T-helper 2 cell treated with Interferon-gamma antibody and Interleukin-4, amounts not matched to agents 5 μg/mL and 100 μg/mL, for 36 hours (primary cell): Measurements from ENCODE around the gene FBXW10.
"Not testable (repeated sequence)": the region's sequence is repeated elsewhere in the genome, so short reads cannot be mapped to it uniquely, and the experiment has no call there.

Experiments
- DNase-seq: peaks from one replicate; pipeline ENCODE4 v3.0.0; 2021; ENCODE audit warnings: low spot score
- H3K27ac Mint-ChIP-seq: one replicate; pipeline ENCODE4 v1.8.0; 2021; ENCODE audit warnings: mild to moderate bottlenecking, mixed read lengths
- H3K27me3 Mint-ChIP-seq: one replicate; pipeline ENCODE4 v1.8.0; 2021; ENCODE audit warnings: low read depth, mixed read lengths
- H3K36me3 Mint-ChIP-seq: one replicate; pipeline ENCODE4 v1.8.0; 2021; ENCODE audit warnings: low read depth, mixed read lengths
- H3K4me1 Mint-ChIP-seq: one replicate; pipeline ENCODE4 v1.8.0; 2021; ENCODE audit warnings: low read depth, mixed read lengths
- H3K4me3 Mint-ChIP-seq: one replicate; pipeline ENCODE4 v1.8.0; 2022; ENCODE audit warnings: mild to moderate bottlenecking, moderate library complexity, mixed read lengths
- H3K9me3 Mint-ChIP-seq: one replicate; pipeline ENCODE4 v1.8.0; 2021; ENCODE audit warnings: mixed read lengths

Gene FBXW10

DNA sequence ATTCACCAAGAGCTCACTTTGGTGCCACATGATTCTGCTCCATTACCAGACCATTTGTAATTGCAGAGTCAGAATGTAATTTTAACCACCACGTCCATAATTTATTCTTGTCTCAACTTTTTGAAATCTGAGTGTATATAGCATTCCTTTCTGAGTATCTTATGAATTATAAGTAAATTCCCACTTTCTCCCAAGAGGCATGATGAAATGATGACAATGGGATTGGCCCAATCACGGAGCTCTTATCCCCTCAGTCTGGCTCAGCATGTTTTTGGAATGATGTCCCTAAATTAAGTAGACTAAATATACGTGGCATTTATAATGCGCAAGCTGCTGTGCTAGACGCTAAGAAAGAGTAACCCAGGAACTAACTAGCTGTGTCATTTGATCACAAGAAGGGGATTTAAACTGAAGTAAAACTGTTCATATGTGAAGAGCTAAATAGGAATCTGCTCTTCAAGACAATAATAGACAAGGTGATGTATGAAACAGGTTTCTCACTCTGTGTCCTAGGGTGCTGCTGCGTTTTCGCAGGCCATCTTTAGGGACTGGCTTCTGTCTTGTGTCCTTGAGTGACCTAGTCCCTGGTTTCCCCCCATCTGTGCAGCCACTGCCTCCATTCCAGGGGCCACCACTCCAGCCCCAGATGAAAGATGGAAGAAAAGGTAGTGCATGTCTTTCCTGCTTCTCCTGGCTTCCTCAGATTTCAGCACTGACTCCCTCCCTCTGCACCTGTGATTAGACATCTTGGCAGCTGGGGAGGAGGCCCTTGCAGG, 4.0 kb upstream of the FBXW10 start:
- not testable (repeated sequence) for DNase-seq, H3K27me3 Mint-ChIP-seq, H3K36me3 Mint-ChIP-seq, H3K9me3 Mint-ChIP-seq, H3K4me3 Mint-ChIP-seq, H3K4me1 Mint-ChIP-seq, H3K27ac Mint-ChIP-seq

DNA sequence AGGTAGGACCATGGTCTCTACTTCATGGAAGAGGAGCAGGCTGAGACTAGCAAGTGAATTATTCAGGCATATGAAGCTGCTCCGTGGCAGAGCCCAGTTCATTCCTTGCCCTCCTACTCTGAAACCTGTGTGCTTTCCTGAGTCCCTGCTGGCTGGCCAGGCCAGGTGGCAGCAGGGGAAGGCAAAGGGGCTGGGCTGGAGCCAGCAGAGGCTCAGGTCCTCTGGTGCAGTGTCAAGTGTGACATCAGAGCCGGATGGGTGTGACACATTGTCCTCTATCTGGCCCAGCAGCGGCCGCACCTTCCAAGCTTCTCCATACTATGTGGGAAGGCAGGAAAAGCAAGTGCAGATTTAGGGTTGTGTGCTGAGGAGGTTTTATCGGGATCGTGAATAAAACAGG, 2.6 kb upstream of the FBXW10 start:
- not testable (repeated sequence) for H3K27me3 Mint-ChIP-seq, H3K9me3 Mint-ChIP-seq, H3K36me3 Mint-ChIP-seq, H3K4me3 Mint-ChIP-seq, H3K4me1 Mint-ChIP-seq, H3K27ac Mint-ChIP-seq, DNase-seq

DNA sequence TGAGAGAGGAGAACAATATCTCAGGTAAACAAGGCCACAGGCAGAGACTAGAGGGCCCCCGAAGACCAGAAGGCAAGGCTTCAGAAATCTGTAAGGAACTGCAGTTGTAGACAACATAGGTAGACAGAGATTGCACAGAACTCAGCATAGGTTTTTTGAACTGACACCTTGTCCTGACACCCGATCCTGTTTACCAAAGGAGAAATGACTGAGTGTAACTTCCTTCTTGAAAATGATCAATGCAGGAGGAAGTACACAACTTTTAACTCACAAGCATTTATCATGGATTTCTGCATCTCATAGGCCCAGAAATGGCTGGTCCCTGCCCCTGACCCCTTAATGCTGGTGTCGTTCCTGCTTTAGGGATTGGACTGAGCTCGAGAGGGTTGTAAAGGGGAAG, 872 bp downstream of the FBXW10 start:
- not testable (repeated sequence) for H3K4me1 Mint-ChIP-seq, H3K9me3 Mint-ChIP-seq, H3K36me3 Mint-ChIP-seq, H3K4me3 Mint-ChIP-seq, DNase-seq, H3K27me3 Mint-ChIP-seq, H3K27ac Mint-ChIP-seq

DNA sequence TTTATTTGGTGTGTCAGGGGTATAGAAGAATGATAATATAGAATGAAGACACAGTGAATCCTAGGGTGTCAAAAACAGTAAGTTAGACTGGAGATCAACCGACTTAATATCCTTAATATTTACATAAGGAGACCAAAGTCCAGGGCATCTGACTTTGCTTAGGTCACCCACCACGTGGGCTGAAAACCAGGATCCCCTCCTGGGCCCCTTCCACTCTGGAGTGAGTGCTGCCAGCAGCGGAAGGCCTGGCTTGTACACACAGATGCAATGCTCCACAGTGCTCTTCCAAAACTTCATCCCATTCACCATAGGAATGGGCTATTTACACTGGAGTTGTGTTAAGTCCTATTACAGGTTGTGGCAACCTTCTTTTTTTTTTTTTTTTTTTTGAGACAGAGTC, 2.7 kb downstream of the FBXW10 start:
- H3K36me3 Mint-ChIP-seq, H3K4me1 Mint-ChIP-seq, DNase-seq, H3K27ac Mint-ChIP-seq, H3K27me3 Mint-ChIP-seq, H3K9me3 Mint-ChIP-seq, H3K4me3 Mint-ChIP-seq: not testable (repeated sequence)

DNA sequence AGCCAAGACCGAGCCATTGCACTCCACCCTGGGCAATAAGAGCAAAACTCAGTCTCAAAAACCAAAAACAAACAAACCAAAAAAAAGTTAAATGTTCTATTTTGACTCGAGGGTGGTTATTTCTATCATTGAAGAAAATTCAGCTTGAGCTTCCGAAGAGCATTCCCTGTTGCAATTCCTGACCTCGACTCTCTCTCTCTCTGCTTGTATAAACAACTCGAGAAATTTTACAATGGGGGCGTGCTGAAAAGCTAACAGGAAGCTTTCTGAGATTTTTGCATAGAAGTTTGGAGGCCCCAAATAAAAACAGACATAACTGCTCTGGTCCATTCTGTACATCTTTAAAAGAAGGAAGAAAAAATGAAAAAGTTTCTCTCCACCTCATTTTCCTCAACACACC, 3.6 kb downstream of the FBXW10 start:
- H3K27ac Mint-ChIP-seq, H3K4me3 Mint-ChIP-seq, H3K36me3 Mint-ChIP-seq, H3K4me1 Mint-ChIP-seq, H3K27me3 Mint-ChIP-seq, DNase-seq, H3K9me3 Mint-ChIP-seq: not testable (repeated sequence)

DNA sequence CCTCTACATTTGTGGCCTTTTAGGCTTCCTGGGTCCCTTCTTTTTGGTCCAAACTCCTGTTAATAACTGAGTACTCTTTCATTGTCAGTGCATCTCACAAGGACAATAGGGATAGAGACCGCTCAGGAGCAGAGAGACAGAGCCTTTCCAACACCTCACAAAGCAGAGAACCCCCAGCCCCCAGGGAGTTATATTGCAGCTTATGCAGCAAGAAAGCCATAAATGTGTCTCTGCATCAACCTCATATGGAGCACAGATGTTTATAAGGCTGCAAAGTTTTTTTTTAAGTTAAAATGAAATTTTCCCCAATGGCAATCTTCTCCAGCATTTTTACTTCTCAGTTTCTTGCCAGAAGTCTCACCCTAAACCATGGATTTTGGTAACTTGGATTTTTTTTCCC, 6.4 kb downstream of the FBXW10 start:
- H3K36me3 Mint-ChIP-seq, H3K9me3 Mint-ChIP-seq, H3K27me3 Mint-ChIP-seq, DNase-seq, H3K4me1 Mint-ChIP-seq, H3K4me3 Mint-ChIP-seq, H3K27ac Mint-ChIP-seq: not testable (repeated sequence)

DNA sequence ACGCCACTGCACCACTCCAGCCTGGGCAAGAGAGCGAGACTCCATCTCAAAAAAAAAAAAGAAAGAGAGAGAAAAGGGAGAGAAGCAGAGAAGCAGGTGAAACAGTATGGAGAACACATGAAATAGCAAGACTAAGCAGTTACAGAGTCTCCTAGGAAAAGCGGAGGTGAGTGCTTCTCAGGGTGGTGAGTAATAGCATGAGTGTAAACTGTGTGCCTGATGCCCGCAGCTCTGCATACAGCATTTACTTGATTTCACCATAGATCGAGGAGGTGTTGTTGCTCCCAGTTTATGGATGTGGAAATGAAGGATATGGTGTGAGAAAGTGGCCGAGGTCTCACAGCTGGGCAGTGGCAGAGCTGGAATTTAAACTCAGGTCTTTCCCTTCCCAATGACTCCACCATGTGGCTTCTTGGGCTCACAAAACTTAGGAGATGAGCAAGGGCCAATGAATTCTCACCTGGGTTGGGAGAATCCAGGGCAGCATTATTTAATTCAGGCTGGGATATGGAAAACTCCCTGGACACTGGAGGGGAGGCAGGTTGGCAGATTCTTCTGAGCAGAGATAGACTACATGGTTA, 10.1 kb downstream of the FBXW10 start:
- not testable (repeated sequence) for H3K27me3 Mint-ChIP-seq, DNase-seq, H3K4me3 Mint-ChIP-seq, H3K9me3 Mint-ChIP-seq, H3K4me1 Mint-ChIP-seq, H3K27ac Mint-ChIP-seq, H3K36me3 Mint-ChIP-seq

DNA sequence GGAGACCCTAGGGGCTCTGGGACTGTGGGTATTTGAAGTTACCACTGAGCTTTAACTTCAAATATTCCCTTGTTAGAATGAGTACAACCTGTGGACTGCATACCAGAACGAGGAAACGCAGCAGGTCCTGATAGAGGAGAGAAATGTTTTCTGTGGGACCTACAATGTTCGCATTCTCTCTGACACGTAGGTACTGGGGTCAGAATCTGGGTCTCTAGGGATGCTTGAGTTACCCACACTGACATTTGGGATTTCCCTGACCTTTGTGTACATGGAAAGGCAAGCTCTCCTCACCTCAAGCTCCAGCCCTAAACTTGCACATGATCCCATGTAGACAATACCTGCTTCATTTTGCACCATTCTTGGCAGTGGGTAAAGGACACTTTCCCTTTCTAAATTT, 12.1 kb downstream of the FBXW10 start:
- not testable (repeated sequence) for H3K9me3 Mint-ChIP-seq, H3K27ac Mint-ChIP-seq, H3K4me3 Mint-ChIP-seq, H3K27me3 Mint-ChIP-seq, H3K36me3 Mint-ChIP-seq, DNase-seq, H3K4me1 Mint-ChIP-seq

DNA sequence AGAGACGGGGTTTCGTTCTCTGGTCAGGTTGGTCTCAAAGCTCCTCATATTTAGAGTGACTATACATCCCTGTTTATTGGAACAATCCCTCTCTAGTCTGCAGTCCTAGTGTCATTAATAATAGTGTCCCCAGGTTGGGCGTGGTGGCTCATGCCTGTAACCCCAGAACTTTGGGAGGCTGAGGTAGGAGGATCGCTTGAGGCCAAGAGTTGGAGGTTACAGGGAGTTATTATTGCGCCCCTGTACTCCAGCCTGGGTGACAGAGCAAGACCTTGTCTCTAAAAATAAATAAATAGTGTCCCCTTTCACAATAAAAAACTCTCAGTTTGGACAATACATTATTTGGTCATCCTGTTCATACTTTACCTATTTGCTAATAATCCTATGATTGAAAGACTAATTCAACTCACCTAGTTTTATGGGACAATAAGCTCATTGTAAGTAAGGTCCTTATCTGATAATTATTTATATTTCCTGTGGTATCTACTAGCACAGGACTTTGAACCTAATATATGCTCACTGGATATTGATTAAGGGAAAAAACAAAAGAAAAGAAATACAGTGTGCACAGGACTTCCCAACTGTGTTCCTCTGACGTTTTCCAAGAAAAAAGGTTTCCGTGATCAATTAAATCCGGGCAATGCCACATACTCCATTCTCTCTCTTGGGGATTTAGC, 13.7 kb downstream of the FBXW10 start:
- not testable (repeated sequence) for H3K4me1 Mint-ChIP-seq, H3K27me3 Mint-ChIP-seq, H3K36me3 Mint-ChIP-seq, H3K9me3 Mint-ChIP-seq, H3K27ac Mint-ChIP-seq, DNase-seq, H3K4me3 Mint-ChIP-seq

DNA sequence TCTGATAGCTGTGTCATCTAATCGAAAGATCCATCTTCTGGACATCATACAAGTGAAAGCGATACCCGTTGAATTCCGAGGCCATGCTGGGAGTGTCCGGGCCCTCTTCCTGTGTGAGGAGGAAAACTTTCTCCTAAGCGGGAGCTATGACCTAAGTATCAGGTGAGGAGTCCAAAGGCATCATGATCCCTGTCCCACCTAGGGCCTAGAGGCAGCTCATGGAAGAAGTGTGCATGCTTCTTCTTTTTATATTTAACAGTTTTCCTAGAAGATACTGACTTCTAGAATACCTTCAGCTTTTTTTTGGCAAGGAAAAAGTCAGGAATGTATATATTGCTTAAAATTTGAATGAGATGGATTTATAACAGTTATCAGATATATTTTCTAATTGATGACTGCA, 14.5 kb downstream of the FBXW10 start:
- H3K27ac Mint-ChIP-seq, H3K4me1 Mint-ChIP-seq, H3K4me3 Mint-ChIP-seq, DNase-seq, H3K36me3 Mint-ChIP-seq, H3K27me3 Mint-ChIP-seq, H3K9me3 Mint-ChIP-seq: not testable (repeated sequence)

DNA sequence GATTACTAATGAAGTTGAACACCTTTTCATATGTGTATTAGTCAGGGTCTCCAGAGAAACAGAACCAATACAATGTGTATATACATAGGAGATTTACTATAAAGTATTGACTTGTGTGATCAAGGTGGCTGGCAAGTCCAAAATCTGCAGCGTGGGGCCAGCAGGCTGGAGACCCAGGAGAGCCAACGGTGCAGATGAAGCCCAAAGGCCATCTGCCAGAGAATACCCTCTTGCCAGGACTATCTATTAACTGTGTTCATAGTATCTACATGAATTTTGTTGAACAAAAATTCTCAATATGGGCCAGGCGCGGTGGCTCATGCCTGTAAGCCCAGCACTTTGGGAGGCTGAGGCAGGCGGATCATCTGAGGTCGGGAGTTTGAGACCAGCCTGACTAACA, 16.4 kb downstream of the FBXW10 start:
- H3K9me3 Mint-ChIP-seq, H3K36me3 Mint-ChIP-seq, H3K4me1 Mint-ChIP-seq, H3K4me3 Mint-ChIP-seq, H3K27me3 Mint-ChIP-seq, H3K27ac Mint-ChIP-seq, DNase-seq: not testable (repeated sequence)

DNA sequence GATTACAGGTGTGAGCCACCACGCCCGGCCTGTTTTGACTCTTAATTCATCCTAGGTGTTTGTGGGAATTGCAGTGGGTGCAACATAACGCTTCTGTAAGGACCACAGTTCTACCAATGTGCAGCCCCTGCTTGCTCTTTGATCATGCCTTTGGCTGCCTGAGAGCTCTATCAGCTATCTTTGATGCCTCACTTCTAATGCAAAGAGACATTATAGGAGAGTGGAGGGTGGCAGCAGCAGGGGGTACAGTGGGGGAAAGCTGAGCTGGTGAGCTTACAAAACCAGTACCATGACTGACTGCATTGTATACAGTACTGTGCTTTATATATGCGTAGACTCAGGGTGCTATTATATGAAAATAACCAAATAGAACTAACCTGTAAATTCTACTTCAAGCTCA, 26.7 kb downstream of the FBXW10 start:
- not testable (repeated sequence) for H3K36me3 Mint-ChIP-seq, H3K9me3 Mint-ChIP-seq, DNase-seq, H3K27me3 Mint-ChIP-seq, H3K4me3 Mint-ChIP-seq, H3K4me1 Mint-ChIP-seq, H3K27ac Mint-ChIP-seq

DNA sequence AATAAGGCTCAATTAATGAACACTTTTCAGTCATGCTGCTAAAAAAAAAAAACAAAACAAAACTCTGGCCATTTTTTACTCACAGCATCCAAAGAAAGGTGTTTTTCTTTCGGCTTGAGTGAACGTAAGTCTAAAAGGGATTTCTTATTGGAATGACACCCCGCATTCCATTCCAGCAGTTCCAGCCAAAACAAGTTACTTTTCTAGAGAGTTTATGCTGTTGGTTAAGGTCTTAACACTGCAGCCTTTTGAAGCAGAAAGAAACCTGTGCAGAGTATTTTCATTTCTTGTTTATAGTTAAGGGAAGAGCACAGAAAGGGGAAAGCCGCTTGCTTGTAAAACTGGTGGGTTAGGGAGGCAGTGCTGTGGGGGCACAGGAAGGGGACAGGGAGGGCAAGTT, 27.2 kb downstream of the FBXW10 start:
- H3K9me3 Mint-ChIP-seq, H3K4me1 Mint-ChIP-seq, H3K4me3 Mint-ChIP-seq, H3K27me3 Mint-ChIP-seq, H3K36me3 Mint-ChIP-seq, H3K27ac Mint-ChIP-seq, DNase-seq: not testable (repeated sequence)

DNA sequence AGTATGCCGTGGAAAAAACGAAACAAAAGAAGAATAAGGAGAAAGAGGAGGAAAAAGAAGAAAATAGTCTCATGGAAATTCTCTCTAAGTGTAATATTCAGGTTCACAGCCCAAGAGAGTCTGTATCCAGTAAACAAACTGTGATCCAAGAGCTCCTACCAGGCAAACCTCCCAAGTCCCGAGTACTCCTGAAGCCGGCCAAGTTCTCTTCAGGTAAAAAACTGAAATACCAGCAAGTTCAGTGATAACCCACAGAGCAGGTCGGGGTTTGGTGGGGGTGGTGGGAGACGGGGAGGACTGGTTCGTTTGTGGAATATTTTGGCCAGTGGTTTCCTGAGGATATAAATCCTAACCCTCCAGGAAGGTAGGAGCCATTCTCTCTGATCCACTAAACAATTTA, 28.6 kb downstream of the FBXW10 start:
- Mint-ChIP-seq H3K4me1 (no peaks in the 10 kb centered on the region), H3K9me3 (no peaks in the 10 kb centered on the region), H3K27me3 (peaks cover 9% of the 10 kb centered on the region), H3K27ac (no peak overlapping the region), H3K36me3 (no peaks in the 10 kb centered on the region), H3K4me3 (no peak overlapping the region)
- DNase-seq: no peak
